GM18498 (cell line): ENCODE data around the gene UNC13A.

Experiments
- ATAC-seq: cut with Tn5 transposase; IDR thresholded peaks from one replicate; pipeline ENCODE4 v1.9.1; 2021; ENCODE audit warnings: mild to moderate bottlenecking, moderate library complexity; ENCODE audit not compliant: unreplicated experiment

UNC13A gene

GRCh38 chr19:17673937-17674799 lies 14.0 kb downstream of the UNC13A start:
- ATAC-seq: no peak

GRCh38 chr19:17671906-17672305 lies 16.2 kb downstream of the UNC13A start:
- no peak for ATAC-seq

- no peak for ATAC-seq
Observed at GRCh38 chr19:17669419-17669818, 18.7 kb downstream of the UNC13A start.

GRCh38 chr19:17665058-17665457 lies 23.1 kb downstream of the UNC13A start:
- ATAC-seq: no peak

GRCh38 chr19:17659996-17660395 lies 28.2 kb downstream of the UNC13A start:
- no peak for ATAC-seq

GRCh38 chr19:17658666-17659065 lies 29.5 kb downstream of the UNC13A start:
- ATAC-seq: no peak

- no peak for ATAC-seq
Observed at GRCh38 chr19:17658240-17658639, 29.9 kb downstream of the UNC13A start.

GRCh38 chr19:17656970-17657369 lies 31.2 kb downstream of the UNC13A start:
- no peak for ATAC-seq

- no peak for ATAC-seq
Observed at GRCh38 chr19:17655751-17656472, 32.2 kb downstream of the UNC13A start.

- ATAC-seq: no peak
Observed at GRCh38 chr19:17654993-17655392, 33.2 kb downstream of the UNC13A start.

GRCh38 chr19:17652627-17653026 lies 35.5 kb downstream of the UNC13A start:
- ATAC-seq: no peak

- no peak for ATAC-seq
Observed at GRCh38 chr19:17648786-17649185, 39.4 kb downstream of the UNC13A start.

GRCh38 chr19:17648097-17648660 lies 40.0 kb downstream of the UNC13A start:
- ATAC-seq: no peak

- ATAC-seq: no peak
Observed at GRCh38 chr19:17647071-17648020, 40.8 kb downstream of the UNC13A start.

GRCh38 chr19:17646441-17646840 lies 41.7 kb downstream of the UNC13A start:
- ATAC-seq: no peak

GRCh38 chr19:17645339-17645963 lies 42.7 kb downstream of the UNC13A start:
- no peak for ATAC-seq

GRCh38 chr19:17642656-17643055 lies 45.5 kb downstream of the UNC13A start:
- ATAC-seq: no peak

- ATAC-seq: no peak
Observed at GRCh38 chr19:17641846-17642245, 46.3 kb downstream of the UNC13A start.

GRCh38 chr19:17641181-17641580 lies 47.0 kb downstream of the UNC13A start:
- ATAC-seq: no peak

- no peak for ATAC-seq
Observed at GRCh38 chr19:17633700-17634099, 54.5 kb downstream of the UNC13A start.
